Activated CD4-positive, alpha-beta T cell treated with anti-CD3 and anti-CD28 coated beads for 48 hours (primary cell): Measurements from ENCODE around the gene CEP97.
"Not testable (repeated sequence)": the region's sequence is repeated elsewhere in the genome, so short reads cannot be mapped to it uniquely, and the experiment has no call there.

Source experiments
- DNase-seq: peaks from one replicate; pipeline ENCODE4 v3.0.0-alpha.2; 2020

The CEP97 gene, protein sequence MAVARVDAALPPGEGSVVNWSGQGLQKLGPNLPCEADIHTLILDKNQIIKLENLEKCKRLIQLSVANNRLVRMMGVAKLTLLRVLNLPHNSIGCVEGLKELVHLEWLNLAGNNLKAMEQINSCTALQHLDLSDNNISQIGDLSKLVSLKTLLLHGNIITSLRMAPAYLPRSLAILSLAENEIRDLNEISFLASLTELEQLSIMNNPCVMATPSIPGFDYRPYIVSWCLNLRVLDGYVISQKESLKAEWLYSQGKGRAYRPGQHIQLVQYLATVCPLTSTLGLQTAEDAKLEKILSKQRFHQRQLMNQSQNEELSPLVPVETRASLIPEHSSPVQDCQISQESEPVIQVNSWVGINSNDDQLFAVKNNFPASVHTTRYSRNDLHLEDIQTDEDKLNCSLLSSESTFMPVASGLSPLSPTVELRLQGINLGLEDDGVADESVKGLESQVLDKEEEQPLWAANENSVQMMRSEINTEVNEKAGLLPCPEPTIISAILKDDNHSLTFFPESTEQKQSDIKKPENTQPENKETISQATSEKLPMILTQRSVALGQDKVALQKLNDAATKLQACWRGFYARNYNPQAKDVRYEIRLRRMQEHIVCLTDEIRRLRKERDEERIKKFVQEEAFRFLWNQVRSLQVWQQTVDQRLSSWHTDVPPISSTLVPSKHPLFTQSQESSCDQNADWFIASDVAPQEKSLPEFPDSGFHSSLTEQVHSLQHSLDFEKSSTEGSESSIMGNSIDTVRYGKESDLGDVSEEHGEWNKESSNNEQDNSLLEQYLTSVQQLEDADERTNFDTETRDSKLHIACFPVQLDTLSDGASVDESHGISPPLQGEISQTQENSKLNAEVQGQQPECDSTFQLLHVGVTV

DNA sequence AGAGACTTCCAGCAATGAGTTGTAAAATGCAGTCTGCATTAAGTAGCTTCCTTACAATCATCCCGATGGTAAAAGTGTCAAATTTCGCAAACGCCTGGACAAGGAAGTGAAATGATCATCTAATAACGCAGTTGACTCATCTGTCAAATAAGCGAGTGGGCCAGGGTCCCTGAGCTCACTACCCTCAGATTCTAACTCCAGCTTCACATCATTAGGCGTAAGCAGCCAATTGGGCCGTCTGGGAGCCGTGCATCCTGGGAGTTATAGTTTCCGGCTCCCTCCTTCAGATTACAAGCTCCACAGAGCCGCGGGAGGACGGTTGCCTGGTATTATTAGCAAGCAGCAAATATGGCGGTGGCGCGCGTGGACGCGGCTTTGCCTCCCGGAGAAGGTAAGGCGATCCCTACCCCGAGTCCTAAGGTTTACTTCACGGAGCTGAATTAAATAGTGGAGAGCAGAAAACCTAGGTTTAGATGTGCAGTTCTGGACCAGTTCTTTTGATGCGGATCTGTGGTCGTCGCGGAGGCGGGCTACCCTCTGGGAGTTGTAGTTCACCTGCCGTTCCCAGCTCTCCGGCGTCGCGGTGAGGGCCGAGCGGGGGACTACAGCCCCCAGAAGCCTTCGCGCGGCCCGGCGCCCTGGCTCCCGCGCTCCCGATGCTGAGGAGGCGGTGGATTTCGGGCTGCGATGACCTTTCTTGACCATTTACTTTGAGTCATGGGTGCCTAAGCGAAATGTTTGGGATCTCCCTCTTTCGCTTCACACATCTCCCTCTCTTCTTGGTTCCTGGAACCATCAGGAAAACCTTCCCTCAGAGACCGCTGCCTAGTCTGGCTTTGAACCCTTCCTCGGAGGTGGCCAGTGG lies at the start of gene CEP97:
CEP97 (plus strand) TSS at position 286 of the 865 bp plus-strand sequence; CDS start at position 349, 63 bp downstream.
- DNase-seq: peak; percentile 94

DNA sequence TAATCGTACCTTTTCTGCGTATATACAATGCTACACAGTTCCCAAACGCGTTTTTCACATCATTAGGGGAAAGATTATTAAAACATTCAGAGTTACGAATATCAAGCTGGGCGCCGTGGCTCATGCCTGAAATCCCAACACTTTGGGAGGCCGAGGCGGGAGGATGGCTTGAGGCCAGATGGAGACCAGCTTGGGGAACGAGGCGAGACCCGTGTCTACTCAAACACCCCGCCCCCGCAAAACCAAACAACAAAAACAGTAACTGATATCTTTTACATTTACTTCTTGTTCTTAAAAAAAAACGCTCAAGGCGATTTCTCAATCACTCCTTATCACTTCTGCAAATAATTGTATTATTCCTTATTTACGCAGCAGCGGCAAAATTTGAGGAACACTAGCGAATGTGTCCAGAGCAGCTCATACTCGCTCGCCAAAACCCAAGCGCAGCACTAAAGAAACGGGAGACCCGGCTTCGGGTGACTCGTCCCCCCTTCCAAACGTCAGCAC lies 48.7 kb upstream of the CEP97 start:
- DNase-seq: no peak

DNA sequence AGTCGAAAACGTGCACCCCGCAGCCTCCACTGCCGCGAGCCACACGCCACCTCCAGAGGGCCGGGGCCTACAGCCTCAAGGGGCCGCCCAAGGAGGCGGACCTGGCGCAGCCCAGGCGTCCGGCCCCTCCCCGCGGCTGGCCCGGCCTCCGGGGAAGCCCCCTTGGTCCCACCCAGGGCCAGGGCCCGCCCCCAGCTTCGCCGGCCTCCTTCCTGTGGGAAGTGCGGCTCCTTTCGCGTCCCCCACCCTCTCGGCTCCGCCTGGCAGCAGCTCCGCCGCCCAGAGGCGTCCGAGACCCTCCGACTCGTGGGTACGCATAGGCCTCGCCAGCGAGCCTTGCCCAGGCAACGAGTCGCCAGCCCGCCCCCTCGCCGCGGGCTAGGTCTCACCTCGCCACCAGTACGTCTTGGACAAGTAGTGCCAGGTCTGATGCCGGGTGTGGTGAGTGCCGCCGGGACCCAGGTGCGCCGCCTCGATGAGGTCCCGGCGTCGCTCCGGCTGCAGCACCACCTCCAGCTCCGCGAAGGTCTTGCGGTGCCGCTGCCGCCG lies 48.1 kb upstream of the CEP97 start:
- DNase-seq: peak; percentile 97

DNA sequence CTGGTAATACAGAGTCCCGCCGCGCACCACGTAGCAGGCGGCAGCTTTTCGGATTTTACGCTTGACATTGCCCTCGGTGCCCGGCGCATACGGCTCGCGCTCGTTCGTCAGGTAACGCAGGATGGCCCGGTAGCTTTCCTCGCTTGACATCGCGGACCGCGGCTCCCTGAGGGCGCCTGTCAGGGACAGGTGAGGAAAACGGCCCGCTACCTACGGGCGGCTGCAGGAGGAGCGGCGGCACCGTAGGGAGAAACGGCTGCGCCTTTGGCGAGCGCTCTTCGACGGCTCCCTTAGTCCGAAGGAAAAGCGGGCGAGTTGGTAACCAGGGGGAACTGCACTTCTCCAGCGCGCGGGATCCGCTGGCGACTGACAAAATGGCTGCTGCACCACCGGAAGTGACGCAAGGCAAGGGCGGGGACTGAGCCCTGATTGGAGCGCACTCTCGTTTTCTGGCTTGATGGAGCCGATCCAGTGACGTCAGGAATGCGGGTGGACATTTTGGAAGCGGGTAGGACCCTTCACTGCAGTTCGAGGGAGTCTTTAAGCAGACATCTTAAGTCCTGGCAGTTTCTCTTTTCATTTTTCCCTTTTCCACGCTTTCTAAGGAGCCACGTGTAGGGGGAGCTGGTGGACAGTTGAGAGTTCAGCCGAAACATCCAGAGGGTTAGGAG lies 47.5 kb upstream of the CEP97 start, which contains the start of gene ZBTB11:
ZBTB11 (minus strand) TSS at position 368 of the 671 bp plus-strand sequence; CDS start at position 150, 218 bp downstream.
- DNase-seq: peak; percentile 100

DNA sequence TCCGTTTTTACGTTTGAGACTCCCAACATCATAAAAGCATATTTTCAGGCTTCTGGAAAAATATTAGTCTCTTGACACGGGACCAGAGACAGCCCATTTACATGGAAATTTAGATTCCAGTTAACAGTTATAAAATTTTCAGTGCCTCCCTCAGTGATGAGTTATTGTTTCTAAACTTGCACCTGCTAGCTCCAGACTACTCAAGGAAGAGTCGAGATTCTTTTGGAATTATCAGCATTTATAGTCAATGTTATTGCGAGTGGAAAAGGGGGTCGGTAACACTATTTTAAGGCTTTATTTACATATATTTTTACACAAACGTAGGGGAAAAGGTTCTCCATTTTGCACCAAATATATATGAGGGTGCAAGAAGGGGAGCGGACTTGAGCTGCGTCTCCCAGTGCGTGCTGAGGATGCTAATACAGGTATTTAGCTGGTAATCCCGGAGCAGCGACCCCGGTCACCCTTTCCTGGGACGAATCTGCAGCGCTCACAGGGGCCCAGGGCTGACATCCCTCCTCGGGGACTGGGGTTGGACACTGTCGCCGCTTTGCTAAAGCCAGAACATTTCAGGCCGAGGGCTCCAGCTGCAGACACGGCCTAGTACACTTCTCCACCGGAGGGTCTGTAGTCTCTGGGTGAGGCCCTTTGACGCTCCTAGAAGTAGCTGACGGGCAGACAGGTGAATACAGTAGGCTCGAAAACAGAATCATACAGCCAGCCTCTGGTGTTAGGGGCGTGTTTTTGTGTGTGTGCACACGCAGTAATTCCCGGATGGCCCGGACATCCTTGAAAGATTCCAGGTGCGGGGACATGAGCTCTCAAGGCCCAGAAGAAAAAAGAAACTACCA lies 46.8 kb upstream of the CEP97 start:
- no peak for DNase-seq

DNA sequence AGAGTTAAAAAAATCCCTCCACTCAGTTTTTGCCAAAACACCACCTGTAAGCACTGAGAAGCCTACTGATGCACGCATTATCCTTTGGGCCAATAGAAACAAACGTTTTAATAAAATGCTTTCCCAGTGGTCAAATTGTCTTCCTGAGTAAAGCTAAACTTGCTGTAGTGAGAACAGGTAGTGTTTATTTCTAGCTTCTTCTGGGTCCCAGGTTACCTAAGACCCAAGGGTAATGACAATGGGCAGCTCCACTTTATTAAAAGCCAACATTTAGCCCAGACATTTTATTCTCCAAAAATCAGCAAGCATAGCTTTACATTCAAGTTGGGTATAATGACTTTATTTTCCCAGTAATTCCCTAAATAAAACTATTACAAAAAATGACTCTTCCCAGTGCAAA lies 45.6 kb upstream of the CEP97 start:
- not testable (repeated sequence) for DNase-seq

DNA sequence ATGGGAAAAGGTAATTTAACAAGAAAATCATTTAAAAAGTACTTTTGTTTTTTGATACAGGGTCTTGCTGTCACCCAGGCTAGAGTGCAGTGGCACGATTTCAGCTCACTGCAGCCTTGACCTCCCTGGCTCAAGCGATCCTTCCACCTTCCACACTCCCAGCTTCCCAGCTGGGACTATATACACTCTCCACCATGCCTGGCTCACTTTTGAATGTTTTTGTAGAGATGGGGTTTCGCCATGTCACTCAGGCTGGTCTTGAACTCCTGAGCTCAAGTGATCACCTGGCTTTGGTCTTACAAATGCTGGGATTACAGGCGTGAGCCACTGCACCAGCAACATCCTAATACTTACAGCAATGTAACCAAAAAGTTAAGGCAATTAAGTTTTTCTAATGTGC lies 43.9 kb upstream of the CEP97 start:
- DNase-seq: no peak

DNA sequence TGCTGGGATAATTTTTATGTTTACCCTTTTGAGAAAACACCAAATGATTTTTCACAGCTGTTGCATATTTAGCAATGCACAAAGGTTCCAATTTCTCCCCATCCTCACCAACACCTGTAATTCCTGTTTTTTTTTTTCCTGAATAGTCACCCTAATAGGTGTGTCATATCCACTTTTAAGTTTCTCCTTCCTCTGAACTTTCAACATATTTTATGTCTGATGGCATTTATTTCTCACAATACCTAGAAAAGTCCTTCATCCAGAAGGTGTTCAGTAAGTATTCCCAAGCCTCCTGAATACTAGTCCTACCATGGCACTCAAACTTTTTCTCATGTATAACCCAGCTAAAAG lies 39.4 kb upstream of the CEP97 start:
- DNase-seq: no peak

DNA sequence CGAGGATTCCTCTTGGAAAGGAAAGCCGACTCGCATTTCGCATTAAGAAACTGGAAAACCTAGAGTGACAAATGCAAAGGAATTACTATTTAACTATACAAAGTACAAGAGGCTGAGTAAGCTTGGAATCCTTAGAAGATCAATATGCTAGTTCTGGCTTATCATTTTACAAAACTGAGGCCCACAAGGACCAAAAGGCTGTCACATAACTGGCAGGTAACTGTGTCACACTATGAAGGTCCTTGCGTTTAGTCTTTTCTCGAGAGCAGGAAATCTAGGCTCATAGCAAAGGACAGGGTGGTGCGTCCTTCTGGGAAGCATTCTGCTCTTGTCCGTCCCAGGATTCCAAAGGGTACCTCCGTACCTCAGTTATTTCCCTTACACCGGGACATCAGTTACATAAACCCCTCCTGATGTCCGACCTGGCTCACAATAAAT lies 38.5 kb upstream of the CEP97 start:
- DNase-seq: no peak

DNA sequence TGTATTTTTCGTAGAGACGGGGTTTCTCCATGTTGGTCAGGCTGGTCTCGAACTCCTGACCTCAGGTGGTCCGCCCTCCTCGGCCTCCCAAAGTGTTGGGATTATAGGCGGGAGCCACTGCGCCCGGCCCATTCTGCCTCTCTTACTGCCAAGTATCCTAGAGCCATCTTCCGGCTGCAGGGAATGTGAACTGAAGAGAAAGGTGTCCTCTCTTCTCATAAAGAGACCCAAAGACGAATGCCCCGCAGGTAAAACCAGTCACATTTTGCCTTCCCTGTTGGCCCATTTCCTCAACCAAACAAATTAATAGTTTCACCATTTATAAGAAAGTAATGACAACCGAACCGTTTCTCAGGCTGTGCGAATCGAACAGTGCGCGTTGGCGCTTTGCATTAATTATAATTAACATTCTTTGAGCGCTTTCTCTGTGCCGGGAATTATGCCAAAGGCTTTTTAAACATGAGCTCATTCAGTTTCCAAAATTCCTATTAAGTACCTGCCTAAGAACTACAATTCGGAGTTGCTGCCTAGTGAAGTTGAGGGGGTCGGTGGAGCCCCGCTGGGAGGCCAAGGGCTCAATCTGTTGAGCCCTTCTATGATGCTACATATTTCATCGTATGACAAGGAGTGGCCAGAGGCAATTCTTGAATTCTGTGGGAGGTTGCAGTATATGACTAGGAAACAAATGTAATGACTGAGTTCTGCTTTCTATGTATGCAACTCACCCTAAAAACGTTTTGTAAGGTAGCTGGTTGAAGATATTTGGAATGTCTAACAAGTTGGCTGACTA lies 37.1 kb upstream of the CEP97 start:
- DNase-seq: no peak

DNA sequence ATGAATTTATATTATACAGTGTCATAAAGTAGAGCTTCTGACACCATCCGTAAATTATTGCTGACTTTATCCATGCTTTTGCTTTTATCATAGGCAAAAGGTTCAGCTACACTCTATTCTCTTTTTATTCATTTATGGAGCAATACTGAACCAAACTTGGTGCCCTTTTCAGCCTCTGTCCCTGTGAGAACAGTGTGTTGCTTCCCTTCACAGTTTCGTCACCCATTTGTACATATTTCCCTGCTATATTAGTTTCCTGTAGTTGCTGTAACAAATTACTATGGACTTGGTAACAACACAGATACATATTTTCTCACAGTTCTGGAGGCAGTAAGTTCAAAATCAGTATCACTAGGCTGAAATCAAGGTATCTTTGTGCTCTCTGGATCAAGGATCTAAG lies 35.1 kb upstream of the CEP97 start:
- DNase-seq: no peak

DNA sequence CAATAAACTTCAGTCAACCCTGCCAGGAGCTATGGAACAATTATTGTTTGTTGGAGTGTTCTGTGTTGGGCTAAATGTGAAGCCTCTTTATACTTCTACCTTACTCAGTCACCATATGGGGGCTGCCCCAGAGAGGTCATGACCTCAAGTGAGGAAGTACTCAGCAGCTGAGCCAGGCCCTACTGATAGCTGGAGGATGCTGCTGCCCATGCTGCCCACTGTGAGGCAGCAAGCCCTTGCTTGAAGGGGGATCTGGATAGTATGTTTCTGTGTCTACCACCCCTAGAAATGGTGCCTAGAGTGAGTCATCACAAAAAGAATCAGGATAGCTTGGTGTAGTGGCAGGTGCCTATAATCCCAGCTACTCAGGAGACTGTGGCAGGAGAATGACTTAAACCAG lies 33.4 kb upstream of the CEP97 start:
- DNase-seq: no peak

DNA sequence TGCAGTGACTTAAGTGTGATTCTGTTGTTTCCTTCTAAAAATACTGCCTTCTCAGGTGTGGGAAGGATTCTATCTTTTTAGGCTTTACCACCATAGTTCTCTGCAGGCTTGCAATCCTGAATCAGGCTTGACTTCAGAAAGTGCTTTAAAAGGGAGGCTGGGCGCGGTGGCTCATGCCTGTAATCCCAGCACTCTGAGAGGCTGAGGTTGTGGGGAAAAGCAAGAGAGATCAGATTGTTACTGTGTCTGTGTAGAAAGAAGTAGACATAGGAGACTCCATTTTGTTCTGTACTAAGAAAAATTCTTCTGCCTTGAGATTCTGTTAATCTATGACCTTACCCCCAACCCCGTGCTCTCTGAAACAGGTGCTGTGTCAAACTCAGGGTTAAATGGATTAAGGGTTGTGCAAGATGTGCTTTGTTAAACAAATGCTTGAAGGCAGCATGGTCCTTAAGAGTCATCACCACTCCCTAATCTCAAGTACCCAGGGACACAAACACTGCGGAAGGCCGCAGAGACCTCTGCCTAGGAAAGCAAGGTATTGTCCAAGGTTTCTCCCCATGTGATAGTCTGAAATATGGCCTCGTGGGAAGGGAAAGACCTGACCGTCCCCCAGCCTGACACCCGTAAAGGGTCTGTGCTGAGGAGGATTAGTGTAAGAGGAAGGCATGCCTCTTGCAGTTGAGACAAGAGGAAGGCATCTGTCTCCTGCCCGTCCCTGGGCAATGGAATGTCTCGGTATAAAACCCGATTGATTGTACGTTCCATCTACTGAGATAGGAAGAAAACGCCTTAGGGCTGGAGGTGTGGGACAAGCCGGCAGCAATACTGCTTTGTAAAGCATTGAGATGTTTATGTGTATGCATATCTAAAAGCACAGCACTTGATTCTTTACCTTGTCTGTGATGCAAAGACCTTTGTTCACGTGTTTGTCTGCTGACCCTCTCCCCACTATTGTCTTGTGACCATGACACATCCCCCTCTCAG lies 32.4 kb upstream of the CEP97 start:
- DNase-seq: not testable (repeated sequence)

DNA sequence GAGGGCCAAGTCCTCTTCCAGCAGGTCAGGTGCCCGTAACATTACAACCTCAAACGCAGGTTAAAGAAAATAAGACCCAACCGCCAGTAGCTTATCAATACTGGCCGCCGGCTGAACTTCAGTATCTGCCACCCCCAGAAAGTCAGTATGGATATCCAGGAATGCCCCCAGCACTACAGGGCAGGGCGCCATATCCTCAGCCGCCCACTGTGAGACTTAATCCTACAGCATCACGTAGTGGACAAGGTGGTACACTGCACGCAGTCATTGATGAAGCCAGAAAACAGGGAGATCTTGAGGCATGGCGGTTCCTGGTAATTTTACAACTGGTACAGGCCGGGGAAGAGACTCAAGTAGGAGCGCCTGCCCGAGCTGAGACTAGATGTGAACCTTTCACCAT lies 30.9 kb upstream of the CEP97 start:
- DNase-seq: peak; percentile 51

DNA sequence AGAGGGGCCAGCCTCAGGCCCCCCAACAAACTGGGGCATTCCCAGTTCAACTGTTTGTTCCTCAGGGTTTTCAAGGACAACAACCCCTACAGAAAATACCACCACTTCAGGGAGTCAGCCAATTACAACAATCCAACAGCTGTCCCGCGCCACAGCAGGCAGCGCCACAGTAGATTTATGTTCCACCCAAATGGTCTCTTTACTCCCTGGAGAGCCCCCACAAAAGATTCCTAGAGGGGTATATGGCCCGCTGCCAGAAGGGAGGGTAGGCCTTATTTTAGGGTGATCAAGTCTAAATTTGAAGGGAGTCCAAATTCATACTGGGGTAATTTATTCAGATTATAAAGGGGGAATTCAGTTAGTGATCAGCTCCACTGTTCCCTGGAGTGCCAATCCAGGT lies 29.6 kb upstream of the CEP97 start:
- not testable (repeated sequence) for DNase-seq

DNA sequence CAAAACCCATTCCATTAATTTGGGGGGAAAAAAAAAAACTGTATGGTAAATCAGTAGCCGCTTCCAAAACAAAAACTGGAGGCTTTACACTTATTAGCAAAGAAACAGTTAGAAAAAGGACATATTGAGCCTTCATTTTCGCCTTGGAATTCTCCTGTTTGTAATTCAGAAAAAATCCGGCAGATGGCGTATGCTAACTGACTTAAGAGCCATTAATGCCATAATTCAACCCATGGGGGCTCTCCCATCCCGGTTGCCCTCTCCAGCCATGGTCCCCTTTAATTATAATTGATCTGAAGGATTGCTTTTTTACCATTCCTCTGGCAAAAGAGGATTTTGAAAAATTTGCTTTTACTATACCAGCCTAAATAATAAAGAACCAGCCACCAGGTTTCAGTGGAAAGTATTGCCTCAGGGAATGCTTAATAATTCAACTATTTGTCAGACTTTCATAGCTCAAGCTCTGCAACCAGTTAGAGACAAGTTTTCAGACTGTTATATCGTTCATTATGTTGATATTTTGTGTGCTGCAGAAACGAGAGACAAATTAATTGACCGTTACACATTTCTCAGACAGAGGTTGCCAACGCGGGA lies 28.5 kb upstream of the CEP97 start:
- DNase-seq: no peak

DNA sequence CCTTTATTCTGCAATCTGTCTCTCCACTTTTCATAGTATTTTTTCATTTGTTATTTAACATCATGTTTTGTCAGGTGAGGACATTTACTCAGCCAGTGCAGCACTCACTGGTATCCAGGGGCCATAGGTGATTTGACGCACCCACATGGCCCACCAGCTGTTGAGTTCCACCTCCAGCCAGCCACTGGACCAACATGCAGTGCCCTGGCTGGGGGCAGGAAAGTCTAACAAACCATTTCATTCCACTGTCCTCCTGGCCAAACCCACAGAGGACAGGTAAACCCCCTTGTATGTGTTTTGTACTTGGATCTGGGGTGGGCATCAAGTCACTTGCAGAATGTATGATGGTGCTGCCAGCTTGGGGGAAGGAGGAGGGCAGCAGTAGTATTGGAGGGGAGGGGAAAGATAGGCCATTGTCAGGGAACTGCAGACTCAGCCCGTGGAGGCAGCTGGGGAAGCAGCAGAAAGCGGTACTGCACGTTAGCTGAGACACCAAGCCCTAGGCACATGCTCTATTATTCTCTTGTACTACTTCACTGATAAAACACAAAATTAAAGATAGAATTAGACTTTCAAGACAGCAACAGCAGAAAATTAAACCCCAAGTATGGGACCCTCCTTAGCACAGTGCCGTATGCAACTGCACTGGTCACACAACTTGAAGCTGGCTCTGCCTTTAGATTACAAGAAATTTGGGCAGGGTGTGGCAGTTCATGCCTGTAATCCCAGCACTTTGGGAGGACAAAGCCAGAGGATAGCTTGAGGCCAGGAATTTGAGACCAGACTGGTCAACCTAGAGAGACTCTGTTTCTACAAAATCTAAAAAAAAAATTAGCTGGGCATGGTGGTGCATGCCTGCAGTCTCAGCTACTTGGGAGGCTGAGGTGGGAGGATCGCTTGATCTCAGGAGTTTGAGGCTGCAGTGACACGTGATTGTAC lies 22.4 kb upstream of the CEP97 start:
- no peak for DNase-seq
